HG03039 (cell line): ENCODE results near the gene RAD51B.

Source experiments
- ATAC-seq: cut with Tn5 transposase; IDR thresholded peaks from one replicate; pipeline ENCODE4 v1.9.1; 2021; ENCODE audit warnings: mild to moderate bottlenecking, moderate library complexity; ENCODE audit not compliant: unreplicated experiment

The RAD51B gene

GRCh38 chr14:68527329-68527851 lies 707.8 kb downstream of the RAD51B start:
- ATAC-seq, result no peak

GRCh38 chr14:68528040-68528687 lies 708.6 kb downstream of the RAD51B start:
- no peak for ATAC-seq

- no peak for ATAC-seq
Observed at GRCh38 chr14:68530443-68530842, 710.9 kb downstream of the RAD51B start.

GRCh38 chr14:68532496-68532895 lies 712.9 kb downstream of the RAD51B start:
- ATAC-seq, result no peak

- no peak for ATAC-seq
Observed at GRCh38 chr14:68534276-68534675, 714.7 kb downstream of the RAD51B start.

GRCh38 chr14:68535404-68536017 lies 715.9 kb downstream of the RAD51B start:
- no peak for ATAC-seq

- ATAC-seq, result no peak
Observed at GRCh38 chr14:68536018-68536410, 716.4 kb downstream of the RAD51B start.

GRCh38 chr14:68538639-68539038 lies 719.1 kb downstream of the RAD51B start:
- ATAC-seq, result no peak

- no peak for ATAC-seq
Observed at GRCh38 chr14:68539241-68539737, 719.7 kb downstream of the RAD51B start.

- ATAC-seq, result no peak
Observed at GRCh38 chr14:68539789-68540188, 720.2 kb downstream of the RAD51B start.

GRCh38 chr14:68541178-68541896 lies 721.8 kb downstream of the RAD51B start:
- no peak for ATAC-seq

GRCh38 chr14:68542346-68542745 lies 722.8 kb downstream of the RAD51B start:
- ATAC-seq, result no peak

- ATAC-seq, result no peak
Observed at GRCh38 chr14:68543516-68543915, 723.9 kb downstream of the RAD51B start.

- ATAC-seq, result no peak
Observed at GRCh38 chr14:68544081-68544892, 724.7 kb downstream of the RAD51B start.

GRCh38 chr14:68546839-68547238 lies 727.3 kb downstream of the RAD51B start:
- ATAC-seq, result no peak

GRCh38 chr14:68547305-68548193 lies 728.0 kb downstream of the RAD51B start:
- ATAC-seq, result no peak

- ATAC-seq, result no peak
Observed at GRCh38 chr14:68548194-68549076, 728.9 kb downstream of the RAD51B start.

GRCh38 chr14:68550338-68550715 lies 730.7 kb downstream of the RAD51B start:
- no peak for ATAC-seq
